WTC11 (cell line): ENCODE results near the gene FNDC11. TPM values are rescaled to one million over a fixed set of nuclear protein-coding genes. Genes with fewer than 3 reads are reported as not detected.
A peak's percentile ranks its signal among the peaks of the same experiment; 100 is the strongest.

Experiments used
- ATAC-seq: fragments of 200-7000 bp; cut with Tn5 transposase; 2 replicates; pipeline ENCODE4 v1.10.0; 2021; ENCODE audit warnings: mild to moderate bottlenecking, moderate library complexity
- CTCF ChIA-PET: fragments of 300-600 bp; sonication (Branson Sonifier 250); formaldehyde crosslinking; loops from one replicate; lab custom pipeline; 2021; ENCODE audit warnings: antibody characterized with exemption; lab: Charles Lee
- POLR2A ChIA-PET: fragments of 350-600 bp; sonication (Branson Sonifier 250); formaldehyde crosslinking; loops from one replicate; lab custom pipeline; 2021; ENCODE audit warnings: antibody characterized with exemption; lab: Charles Lee
- DNase-seq: peaks from one replicate; pipeline ENCODE4 v3.0.0; 2021; ENCODE audit warnings: low spot score
- H3K27ac Mint-ChIP-seq: 2 replicates; pipeline ENCODE4 v1.8.0; 2021; ENCODE audit warnings: mixed read lengths
- H3K27me3 Mint-ChIP-seq: 2 replicates; pipeline ENCODE4 v1.8.0; 2021; ENCODE audit warnings: low read depth, mild to moderate bottlenecking, moderate library complexity, mixed read lengths
- H3K36me3 Mint-ChIP-seq: 2 replicates; pipeline ENCODE4 v1.8.0; 2021; ENCODE audit warnings: mixed read lengths
- H3K4me1 Mint-ChIP-seq: 2 replicates; pipeline ENCODE4 v1.8.0; 2022; ENCODE audit warnings: mixed read lengths
- H3K4me3 Mint-ChIP-seq: 2 replicates; pipeline ENCODE4 v1.8.0; 2021; ENCODE audit warnings: mild to moderate bottlenecking, moderate library complexity, mixed read lengths
- H3K9me3 Mint-ChIP-seq: 2 replicates; pipeline ENCODE4 v1.8.0; 2021; ENCODE audit warnings: mixed read lengths
- AFF4 ChIP-seq: sonication (generic); formaldehyde crosslinking; IDR thresholded peaks from 2 replicates; pipeline ENCODE4 v1.8.1; 2023; ENCODE audit warnings: mild to moderate bottlenecking, missing genetic modification reagents, borderline replicate concordance
- ARID4B ChIP-seq: sonication (generic); formaldehyde crosslinking; IDR thresholded peaks from 2 replicates; pipeline ENCODE4 v1.8.0; 2023; ENCODE audit warnings: missing genetic modification reagents, mild to moderate bottlenecking, borderline replicate concordance
- E2F4 ChIP-seq: sonication (generic); formaldehyde crosslinking; IDR thresholded peaks from 2 replicates; pipeline ENCODE4 v1.8.1; 2022; ENCODE audit warnings: low read depth, mild to moderate bottlenecking, moderate library complexity, missing genetic modification reagents, borderline replicate concordance
- E2F5 ChIP-seq: sonication (generic); formaldehyde crosslinking; IDR thresholded peaks from 2 replicates; pipeline ENCODE4 v1.8.1; 2022; ENCODE audit warnings: mild to moderate bottlenecking, moderate library complexity, missing genetic modification reagents
- EMX1 ChIP-seq: fragments of 250-450 bp; sonication (Bioruptor Pico); IDR thresholded peaks from 2 replicates; pipeline ENCODE4 v1.8.0; 2021; ENCODE audit warnings: mild to moderate bottlenecking
- FOXJ3 ChIP-seq: sonication (generic); formaldehyde crosslinking; IDR thresholded peaks from 2 replicates; pipeline ENCODE4 v1.9.0; 2021; ENCODE audit warnings: missing genetic modification reagents, mild to moderate bottlenecking, borderline replicate concordance
- GRHL2 ChIP-seq: fragments of 250-450 bp; sonication (Bioruptor Pico); IDR thresholded peaks from 2 replicates; pipeline ENCODE4 v1.8.0; 2022; ENCODE audit warnings: mild to moderate bottlenecking, moderate library complexity; ENCODE audit not compliant: insufficient replicate concordance, severe bottlenecking
- IRF2 ChIP-seq: sonication (generic); formaldehyde crosslinking; IDR thresholded peaks from 2 replicates; pipeline ENCODE4 v1.8.0; 2022; ENCODE audit warnings: low read depth, missing genetic modification reagents, borderline replicate concordance
- JUN ChIP-seq: sonication (generic); formaldehyde crosslinking; IDR thresholded peaks from 2 replicates; pipeline ENCODE4 v1.8.0; 2023; ENCODE audit warnings: mild to moderate bottlenecking, missing genetic modification reagents
- MXD4 ChIP-seq: fragments of 250-450 bp; sonication (Bioruptor Pico); IDR thresholded peaks from 2 replicates; pipeline ENCODE4 v1.8.0; 2021; ENCODE audit warnings: mild to moderate bottlenecking, moderate library complexity, borderline replicate concordance
- NR2C2 ChIP-seq: sonication (generic); formaldehyde crosslinking; IDR thresholded peaks from 2 replicates; pipeline ENCODE4 v1.8.0; 2022; ENCODE audit warnings: mild to moderate bottlenecking, missing genetic modification reagents
- STAT6 ChIP-seq: sonication (generic); formaldehyde crosslinking; conservative IDR thresholded peaks from 2 replicates; pipeline ENCODE4 v1.8.1; 2023; ENCODE audit warnings: mild to moderate bottlenecking, low read depth, missing genetic modification reagents, moderate library complexity
- TEAD1 ChIP-seq: sonication (generic); formaldehyde crosslinking; IDR thresholded peaks from 2 replicates; pipeline ENCODE4 v1.8.0; 2022; ENCODE audit warnings: mild to moderate bottlenecking, missing genetic modification reagents
- ZNF219 ChIP-seq: sonication (generic); formaldehyde crosslinking; IDR thresholded peaks from 2 replicates; pipeline ENCODE4 v1.8.0; 2023; ENCODE audit warnings: missing genetic modification reagents, mild to moderate bottlenecking, borderline replicate concordance
- ZNF416 ChIP-seq: fragments of 250-450 bp; sonication (Bioruptor Pico); IDR thresholded peaks from 2 replicates; pipeline ENCODE4 v1.9.0; 2021; ENCODE audit warnings: mild to moderate bottlenecking, inconsistent platforms
- ZNF423 ChIP-seq: fragments of 250-450 bp; sonication (Bioruptor Pico); IDR thresholded peaks from 2 replicates; pipeline ENCODE4 v2.1.2; 2022; ENCODE audit warnings: mild to moderate bottlenecking, moderate library complexity
- ZNF425 ChIP-seq: fragments of 250-450 bp; sonication (Bioruptor Pico); conservative IDR thresholded peaks from 2 replicates; pipeline ENCODE4 v1.9.0; 2021; ENCODE audit warnings: mild to moderate bottlenecking
- ZNF512 ChIP-seq: sonication (generic); formaldehyde crosslinking; IDR thresholded peaks from 2 replicates; pipeline ENCODE4 v1.8.1; 2022; ENCODE audit warnings: missing genetic modification reagents, borderline replicate concordance
- total RNA-seq: library from RNA; stranded (reverse); gene quantifications from 3 replicates; pipeline ENCODE4 v1.2.3, GENCODE V29; 2021

Gene FNDC11
- total RNA-seq, 1 experiment from 2014 or later, result 3.8 TPM

- no peak for TF ChIP-seq ARID4B (CRISPR knock-in tag)
- TF ChIP-seq IRF2 (CRISPR knock-in tag), result no peak
- TF ChIP-seq ZNF416, result no peak
- TF ChIP-seq FOXJ3 (CRISPR knock-in tag), result no peak
- no peak for TF ChIP-seq E2F5 (CRISPR knock-in tag)
- TF ChIP-seq GRHL2, result no peak
- no peak for TF ChIP-seq ZNF512 (CRISPR knock-in tag)
- TF ChIP-seq EMX1 (CRISPR knock-in tag), result no peak
These were observed 26.8 kb upstream of the FNDC11 start (continued) for GRCh38 chr20:63527184-63527583.

- Mint-ChIP-seq H3K27ac (peak overlapping the region; percentile 72; the same call in 1 of the 2 replicates), H3K4me1 (no peaks in the 10 kb centered on the region), H3K9me3 (no peaks in the 10 kb centered on the region), H3K27me3 (no peaks in the 10 kb centered on the region), H3K36me3 (peaks cover 1% of the 10 kb centered on the region; the same call in 1 of the 2 replicates), H3K4me3 (no peak overlapping the region)
- POLR2A ChIA-PET, result no interaction called here
- CTCF ChIA-PET, result interaction anchor here (0.6 to 2.0 kb wide), 5 partner anchors 9 to 152 kb away, joined by 3 to 11 read pairs (median 4); partner anchors contain the start of genes PPDPF and PTK6
- ATAC-seq (no peak), DNase-seq (no peak)
- no peak for TF ChIP-seq ZNF425 (CRISPR knock-in tag)
- TF ChIP-seq E2F4, result no peak
- TF ChIP-seq NR2C2, result no peak
- TF ChIP-seq STAT6 (CRISPR knock-in tag), result no peak
- no peak for TF ChIP-seq AFF4 (CRISPR knock-in tag)
- TF ChIP-seq JUN, result no peak
- TF ChIP-seq ZNF219 (CRISPR knock-in tag), result no peak
- TF ChIP-seq TEAD1 (CRISPR knock-in tag), result no peak
- TF ChIP-seq MXD4 (CRISPR knock-in tag), result no peak
- TF ChIP-seq ZNF423 (CRISPR knock-in tag), result no peak
These were observed 24.6 kb upstream of the FNDC11 start for GRCh38 chr20:63529180-63529860.
